HG02943 (cell line): ENCODE data around the gene NEK7.
A peak's percentile ranks its signal among the peaks of the same experiment; 100 is the strongest.
"Not testable (repeated sequence)": the region's sequence is repeated elsewhere in the genome, so short reads cannot be mapped to it uniquely, and the experiment has no call there.

Experiments
- ATAC-seq: cut with Tn5 transposase; IDR thresholded peaks from one replicate; pipeline ENCODE4 v1.9.1; 2021; ENCODE audit warnings: mild to moderate bottlenecking, low read depth, moderate library complexity; ENCODE audit not compliant: unreplicated experiment

Gene NEK7

GRCh38 chr1:198199105-198199504 lies 42.3 kb downstream of the NEK7 start:
- peak; percentile 60 for ATAC-seq

GRCh38 chr1:198201956-198202784 lies 45.4 kb downstream of the NEK7 start:
- ATAC-seq, result peak; percentile 71

- no peak for ATAC-seq
Observed at GRCh38 chr1:198203434-198203833, 46.6 kb downstream of the NEK7 start.

GRCh38 chr1:198205016-198205684 lies 48.4 kb downstream of the NEK7 start:
- ATAC-seq, result no peak

- no peak for ATAC-seq
Observed at GRCh38 chr1:198206292-198206691, 49.5 kb downstream of the NEK7 start.

GRCh38 chr1:198211696-198212095 lies 54.9 kb downstream of the NEK7 start:
- no peak for ATAC-seq

- no peak for ATAC-seq
Observed at GRCh38 chr1:198212126-198212525, 55.3 kb downstream of the NEK7 start.

- no peak for ATAC-seq
Observed at GRCh38 chr1:198212675-198213074, 55.9 kb downstream of the NEK7 start.

- no peak for ATAC-seq
Observed at GRCh38 chr1:198214924-198215323, 58.1 kb downstream of the NEK7 start.

- no peak for ATAC-seq
Observed at GRCh38 chr1:198220428-198220827, 63.6 kb downstream of the NEK7 start.

GRCh38 chr1:198227010-198227409 lies 70.2 kb downstream of the NEK7 start:
- ATAC-seq, result not testable (repeated sequence)

GRCh38 chr1:198227454-198227853 lies 70.7 kb downstream of the NEK7 start:
- ATAC-seq, result not testable (repeated sequence)

- no peak for ATAC-seq
Observed at GRCh38 chr1:198228925-198229324, 72.1 kb downstream of the NEK7 start.

GRCh38 chr1:198231779-198232178 lies 75.0 kb downstream of the NEK7 start:
- ATAC-seq, result no peak

- ATAC-seq, result no peak
Observed at GRCh38 chr1:198232378-198232777, 75.6 kb downstream of the NEK7 start.

GRCh38 chr1:198232940-198233675 lies 76.3 kb downstream of the NEK7 start:
- ATAC-seq, result no peak

GRCh38 chr1:198234520-198235251 lies 77.9 kb downstream of the NEK7 start:
- no peak for ATAC-seq

- ATAC-seq, result no peak
Observed at GRCh38 chr1:198238121-198238520, 81.3 kb downstream of the NEK7 start.

GRCh38 chr1:198241553-198241952 lies 84.8 kb downstream of the NEK7 start:
- no peak for ATAC-seq

- ATAC-seq, result no peak
Observed at GRCh38 chr1:198244772-198245171, 88.0 kb downstream of the NEK7 start.

GRCh38 chr1:198245379-198245778 lies 88.6 kb downstream of the NEK7 start:
- ATAC-seq, result no peak
